GM21723 (cell line): ENCODE results near the gene SLC2A4RG.

Source experiments
- ATAC-seq: cut with Tn5 transposase; IDR thresholded peaks from one replicate; pipeline ENCODE4 v1.9.1; 2021; ENCODE audit warnings: mild to moderate bottlenecking, moderate library complexity; ENCODE audit not compliant: unreplicated experiment

Gene SLC2A4RG, protein sequence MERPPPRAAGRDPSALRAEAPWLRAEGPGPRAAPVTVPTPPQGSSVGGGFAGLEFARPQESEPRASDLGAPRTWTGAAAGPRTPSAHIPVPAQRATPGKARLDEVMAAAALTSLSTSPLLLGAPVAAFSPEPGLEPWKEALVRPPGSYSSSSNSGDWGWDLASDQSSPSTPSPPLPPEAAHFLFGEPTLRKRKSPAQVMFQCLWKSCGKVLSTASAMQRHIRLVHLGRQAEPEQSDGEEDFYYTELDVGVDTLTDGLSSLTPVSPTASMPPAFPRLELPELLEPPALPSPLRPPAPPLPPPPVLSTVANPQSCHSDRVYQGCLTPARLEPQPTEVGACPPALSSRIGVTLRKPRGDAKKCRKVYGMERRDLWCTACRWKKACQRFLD

DNA sequence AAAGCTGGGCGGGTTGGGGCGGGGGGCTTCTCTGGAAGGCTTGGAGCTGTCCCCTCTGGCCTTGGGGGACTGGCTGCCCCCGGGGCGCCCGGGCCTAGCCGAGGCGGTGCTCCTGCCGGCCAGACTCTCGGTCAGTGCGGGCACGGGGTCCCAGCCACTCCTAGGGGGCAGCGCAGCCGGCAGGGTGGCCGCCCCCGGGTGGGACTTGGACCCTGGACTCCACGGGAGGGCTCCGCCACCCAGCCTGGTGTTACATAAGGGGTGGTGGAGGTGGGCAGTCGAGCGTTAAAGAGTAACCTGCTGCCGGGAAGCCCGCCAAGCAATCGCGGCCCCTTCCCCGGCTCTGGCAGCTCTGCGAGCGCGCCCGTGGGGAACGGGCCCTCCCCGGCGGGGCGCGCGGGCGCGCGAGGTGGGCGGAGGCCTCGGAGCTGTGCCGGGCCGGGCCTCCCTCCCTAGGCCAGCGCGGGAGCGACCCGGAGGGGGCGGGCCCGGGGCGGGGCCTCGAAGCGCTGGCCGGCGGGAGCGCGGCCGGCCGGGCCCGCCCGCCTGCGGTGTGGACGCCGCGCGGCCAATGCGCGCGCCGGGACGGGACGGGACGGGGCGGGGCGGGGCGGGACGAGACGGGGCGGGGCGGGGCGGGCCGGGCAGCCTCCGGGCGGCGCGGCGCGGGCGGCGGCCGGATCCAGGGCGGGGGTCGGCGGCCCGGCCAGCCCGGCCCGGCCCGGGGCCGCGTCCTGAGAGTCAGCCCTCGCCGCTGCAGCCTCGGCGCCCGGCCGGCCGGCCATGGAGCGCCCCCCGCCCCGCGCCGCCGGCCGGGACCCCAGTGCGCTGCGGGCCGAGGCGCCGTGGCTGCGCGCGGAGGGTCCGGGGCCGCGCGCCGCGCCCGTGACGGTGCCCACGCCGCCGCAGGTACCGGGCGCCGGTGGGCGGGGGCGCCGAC, at the start of gene SLC2A4RG:
Gene SLC2A4RG (plus strand): TSS at position 647 of the 940 bp plus-strand sequence. CDS start 137 bp downstream, at position 784.
- ATAC-seq, result peak; percentile 46

DNA sequence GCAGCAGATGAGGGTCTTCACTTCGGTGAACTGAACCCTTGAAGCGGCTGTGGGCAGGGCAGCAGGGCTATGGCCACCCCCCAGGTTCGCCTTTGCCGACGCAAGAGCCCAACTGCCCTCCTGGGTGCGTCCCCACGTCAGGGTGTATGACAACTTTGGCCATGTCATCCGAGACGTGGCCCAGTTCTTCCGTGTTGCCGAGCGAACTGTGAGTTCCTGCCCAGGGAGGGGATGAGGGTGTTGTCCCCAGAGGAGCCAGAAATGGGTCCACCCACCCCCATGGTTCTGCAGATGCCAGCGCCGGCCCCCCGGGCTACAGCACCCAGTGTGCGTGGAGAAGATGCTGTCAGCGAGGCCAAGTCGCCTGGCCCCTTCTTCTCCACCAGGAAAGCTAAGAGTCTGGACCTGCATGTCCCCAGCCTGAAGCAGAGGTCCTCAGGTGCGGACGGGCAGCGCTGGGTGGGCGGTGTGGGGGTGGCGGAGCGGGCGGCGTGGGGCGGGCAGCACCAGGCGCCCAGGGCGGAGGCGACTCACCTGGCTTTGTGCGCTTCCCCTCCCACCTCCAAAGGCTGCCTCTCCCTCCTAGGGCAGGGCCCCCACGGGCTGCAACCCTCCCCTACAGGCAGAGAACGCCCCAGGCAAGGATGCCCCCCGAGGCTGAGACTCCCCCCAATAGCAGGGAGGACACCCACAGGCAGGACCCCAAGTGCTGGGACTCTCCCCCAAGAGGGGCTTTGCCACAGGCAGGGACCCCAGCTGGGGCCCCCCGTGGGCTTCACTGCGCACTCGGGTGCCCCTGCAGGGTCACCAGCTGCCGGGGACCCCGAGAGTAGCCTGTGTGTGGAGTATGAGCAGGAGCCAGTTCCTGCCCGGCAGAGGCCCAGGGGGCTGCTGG, 49.3 kb upstream of the SLC2A4RG start:
- no peak for ATAC-seq

DNA sequence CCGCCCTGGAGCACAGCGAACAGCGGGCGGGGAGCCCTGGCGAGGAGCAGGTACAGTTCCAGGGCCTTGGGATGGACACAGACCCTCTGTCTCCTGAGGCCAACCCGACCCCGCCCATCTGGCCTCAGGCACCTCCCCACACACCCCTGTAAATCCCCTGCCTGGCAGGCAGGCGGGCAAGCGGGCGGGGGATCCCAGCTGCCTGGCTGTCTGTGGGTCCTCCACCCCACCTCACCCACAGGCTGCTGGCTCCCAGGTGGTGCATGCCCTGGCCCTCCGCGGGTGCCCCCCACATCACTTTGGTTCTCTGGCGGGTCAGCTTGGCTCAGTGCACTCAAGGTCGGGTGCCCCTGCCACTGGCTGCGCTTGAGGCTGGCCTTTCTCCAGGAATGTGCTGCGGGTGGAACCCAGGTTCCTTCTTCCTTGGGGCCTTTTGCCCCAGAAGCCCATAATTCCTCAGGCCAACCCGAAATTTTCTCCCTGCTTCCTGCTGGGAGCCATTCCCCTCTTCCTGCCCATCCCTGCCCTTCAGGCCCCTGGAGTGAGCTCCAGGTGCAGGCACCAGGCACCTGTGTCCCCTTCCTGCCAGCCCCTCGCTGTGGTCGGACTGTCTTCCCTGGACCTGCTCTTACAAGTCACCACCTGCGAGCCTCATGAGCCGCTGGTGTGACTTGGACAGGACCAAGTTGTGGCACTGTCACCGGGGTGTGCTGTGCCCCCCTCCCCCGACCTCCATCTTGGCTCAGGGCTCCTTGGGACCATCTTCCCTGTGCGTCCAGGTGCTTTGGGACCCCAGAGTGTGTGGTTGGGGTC, 48.5 kb upstream of the SLC2A4RG start:
- ATAC-seq, result no peak

DNA sequence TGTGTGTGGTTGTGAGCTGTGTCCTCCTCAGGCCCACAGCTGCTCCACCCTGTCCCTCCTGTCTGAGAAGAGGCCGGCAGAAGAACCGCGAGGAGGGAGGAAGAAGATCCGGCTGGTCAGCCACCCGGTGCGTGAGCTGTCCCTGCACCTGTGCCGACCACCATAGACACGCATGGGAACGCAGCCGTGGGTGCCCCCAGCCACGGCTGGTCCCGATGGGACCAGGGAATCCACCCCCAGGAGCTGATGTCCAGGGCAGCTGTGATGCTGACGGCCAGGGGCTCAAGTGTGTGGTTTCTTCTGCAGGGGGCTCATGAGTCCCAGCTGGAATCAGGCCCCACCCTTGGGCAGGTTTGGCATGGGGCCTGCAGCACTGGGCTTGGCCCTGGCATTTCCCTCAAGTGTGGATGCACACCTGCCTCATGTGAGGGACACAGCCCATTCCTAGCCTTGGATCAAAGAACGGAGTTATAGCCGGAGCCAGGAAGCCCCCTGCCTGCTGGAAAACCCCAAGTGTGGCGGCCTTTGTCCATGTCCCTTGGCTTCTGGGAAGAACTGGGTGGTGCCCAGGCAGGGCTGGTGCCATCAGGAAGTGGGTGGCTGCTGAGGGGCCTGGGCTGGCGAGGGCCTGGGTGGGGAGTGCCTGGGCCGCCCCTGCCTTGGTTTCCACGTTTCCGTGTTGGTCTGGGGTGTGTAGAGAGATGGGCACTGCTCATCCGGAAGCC, 47.7 kb upstream of the SLC2A4RG start:
- no peak for ATAC-seq

DNA sequence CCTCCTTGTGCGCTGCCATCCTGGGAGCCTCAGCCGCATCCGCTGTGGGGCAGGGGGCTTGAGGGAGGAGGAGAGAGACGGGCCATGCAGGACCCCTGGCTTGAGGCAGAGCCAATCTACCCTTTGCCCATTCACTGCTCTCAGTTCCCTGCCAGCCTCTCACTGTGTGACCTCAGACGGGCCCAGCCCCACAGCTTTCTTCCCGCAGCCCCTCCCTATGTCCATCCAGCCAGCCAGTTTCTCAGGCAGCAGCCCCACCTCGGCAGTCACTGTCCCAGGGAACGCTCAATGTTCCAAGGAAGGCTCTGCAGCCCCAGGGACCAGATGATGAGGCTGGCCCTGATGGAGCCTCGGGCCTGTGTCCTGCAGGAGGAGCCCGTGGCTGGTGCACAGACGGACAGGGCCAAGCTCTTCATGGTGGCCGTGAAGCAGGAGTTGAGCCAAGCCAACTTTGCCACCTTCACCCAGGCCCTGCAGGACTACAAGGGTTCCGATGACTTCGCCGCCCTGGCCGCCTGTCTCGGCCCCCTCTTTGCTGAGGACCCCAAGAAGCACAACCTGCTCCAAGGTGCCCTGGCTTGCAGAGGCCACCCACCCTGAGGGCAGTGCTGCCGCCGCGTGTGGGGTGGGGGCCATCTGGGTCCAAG, 47.0 kb upstream of the SLC2A4RG start:
- ATAC-seq, result no peak

DNA sequence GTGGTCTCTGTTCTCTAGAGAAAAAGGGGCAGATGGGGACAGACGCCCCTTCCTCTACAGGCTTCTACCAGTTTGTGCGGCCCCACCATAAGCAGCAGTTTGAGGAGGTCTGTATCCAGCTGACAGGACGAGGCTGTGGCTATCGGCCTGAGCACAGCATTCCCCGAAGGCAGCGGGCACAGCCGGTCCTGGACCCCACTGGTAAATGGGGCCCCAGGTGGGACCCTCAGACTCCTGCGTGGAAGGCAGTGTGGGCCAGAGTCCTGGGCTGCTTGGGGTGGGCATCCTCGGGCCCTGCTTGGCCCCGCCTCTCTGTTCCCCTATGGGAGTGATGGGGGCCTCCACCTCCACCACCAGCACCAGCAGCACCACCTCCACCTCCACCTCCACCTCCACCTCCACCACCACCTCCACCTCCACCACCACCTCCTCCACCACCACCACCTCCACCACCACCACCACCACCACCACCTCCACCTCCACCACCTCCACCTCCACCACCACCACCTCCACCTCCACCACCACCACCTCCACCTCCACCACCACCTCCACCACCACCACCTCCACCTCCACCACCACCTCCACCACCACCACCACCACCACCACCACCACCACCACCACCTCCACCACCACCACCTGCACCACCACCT, 46.4 kb upstream of the SLC2A4RG start:
- no peak for ATAC-seq

DNA sequence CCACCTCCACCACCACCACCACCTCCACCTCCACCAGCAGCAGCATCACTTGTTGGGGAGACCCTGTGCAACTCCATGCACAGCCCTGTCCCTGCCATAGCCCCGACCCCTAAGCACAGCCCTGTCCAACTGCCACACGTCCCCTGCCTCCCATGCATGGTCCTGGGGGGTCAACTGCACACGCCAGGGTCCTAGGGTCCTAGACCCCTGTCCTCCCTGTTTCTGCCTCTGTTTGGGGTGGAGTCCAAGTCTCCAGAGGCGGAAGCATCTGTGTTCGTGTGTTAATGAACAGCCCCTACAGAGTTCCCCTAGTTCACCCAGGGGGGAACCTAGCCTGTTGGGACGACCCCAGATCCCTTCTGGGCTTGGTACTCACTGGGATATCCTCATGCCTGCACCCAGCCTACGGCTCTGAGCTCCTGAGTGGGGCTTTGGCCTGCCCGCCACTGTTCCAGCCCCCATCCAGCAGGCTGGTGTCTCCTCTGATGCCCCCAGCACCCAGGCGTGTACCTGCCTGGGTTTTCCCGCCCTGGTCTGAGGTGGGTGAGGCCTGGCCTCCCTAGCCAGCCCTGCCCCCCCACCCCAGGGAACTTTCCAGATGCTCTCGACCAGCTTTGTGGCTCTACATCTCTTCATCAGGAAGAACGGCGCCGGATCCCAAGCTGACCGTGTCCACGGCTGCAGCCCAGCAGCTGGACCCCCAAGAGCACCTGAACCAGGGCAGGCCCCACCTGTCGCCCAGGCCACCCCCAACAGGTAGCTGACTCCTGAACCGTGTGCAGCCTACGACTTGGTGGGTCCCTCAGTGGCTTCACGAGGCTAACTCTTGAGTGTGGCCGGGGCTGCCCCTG, 45.6 kb upstream of the SLC2A4RG start:
- no peak for ATAC-seq

DNA sequence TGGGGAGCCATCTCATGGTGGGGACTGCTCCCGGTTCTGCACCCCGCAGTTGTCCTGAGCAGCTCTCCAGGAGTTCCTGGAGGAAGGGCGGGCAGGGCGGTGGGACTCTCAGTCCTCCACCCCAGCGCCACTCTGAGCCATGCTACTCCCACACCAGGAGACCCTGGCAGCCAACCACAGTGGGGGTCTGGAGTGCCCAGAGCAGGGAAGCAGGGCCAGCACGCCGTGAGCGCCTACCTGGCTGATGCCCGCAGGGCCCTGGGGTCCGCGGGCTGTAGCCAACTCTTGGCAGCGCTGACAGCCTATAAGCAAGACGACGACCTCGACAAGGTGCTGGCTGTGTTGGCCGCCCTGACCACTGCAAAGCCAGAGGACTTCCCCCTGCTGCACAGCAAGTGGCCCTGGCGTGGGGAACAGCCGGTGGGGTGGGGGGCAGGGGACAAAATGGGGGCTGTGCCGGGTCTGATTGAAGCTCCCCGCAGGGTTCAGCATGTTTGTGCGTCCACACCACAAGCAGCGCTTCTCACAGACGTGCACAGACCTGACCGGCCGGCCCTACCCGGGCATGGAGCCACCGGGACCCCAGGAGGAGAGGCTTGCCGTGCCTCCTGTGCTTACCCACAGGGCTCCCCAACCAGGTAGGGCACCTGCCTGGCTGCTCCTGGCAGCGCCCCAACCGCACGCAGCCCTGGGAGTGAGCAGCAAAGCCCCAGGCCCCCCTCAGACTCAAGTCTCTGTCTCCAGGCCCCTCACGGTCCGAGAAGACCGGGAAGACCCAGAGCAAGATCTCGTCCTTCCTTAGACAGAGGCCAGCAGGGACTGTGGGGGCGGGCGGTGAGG, 44.8 kb upstream of the SLC2A4RG start:
- ATAC-seq, result no peak

DNA sequence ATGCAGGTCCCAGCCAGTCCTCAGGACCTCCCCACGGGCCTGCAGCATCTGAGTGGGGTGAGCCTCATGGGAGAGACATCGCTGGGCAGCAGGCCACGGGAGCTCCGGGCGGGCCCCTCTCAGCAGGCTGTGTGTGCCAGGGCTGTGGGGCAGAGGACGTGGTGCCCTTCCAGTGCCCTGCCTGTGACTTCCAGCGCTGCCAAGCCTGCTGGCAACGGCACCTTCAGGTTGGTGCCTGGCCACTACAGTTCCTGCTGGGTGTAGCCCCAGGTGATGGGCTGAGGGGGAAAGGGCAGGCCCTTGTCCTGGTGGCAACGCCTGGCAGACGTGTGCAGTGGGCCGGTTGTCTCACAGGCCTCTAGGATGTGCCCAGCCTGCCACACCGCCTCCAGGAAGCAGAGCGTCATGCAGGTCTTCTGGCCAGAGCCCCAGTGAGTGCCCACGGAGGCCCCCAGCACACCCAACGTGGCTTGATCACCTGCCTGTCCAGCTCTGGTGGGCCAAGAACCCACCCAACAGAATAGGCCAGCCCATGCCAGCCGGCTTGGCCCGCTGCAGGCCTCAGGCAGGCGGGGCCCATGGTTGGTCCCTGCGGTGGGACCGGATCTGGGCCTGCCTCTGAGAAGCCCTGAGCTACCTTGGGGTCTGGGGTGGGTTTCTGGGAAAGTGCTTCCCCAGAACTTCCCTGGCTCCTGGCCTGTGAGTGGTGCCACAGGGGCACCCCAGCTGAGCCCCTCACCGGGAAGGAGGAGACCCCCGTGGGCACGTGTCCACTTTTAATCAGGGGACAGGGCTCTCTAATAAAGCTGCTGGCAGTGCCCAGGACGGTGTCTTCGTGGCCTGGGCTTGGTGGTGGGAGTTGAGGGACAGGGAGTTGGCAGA, 43.9 kb upstream of the SLC2A4RG start:
- ATAC-seq, result no peak

DNA sequence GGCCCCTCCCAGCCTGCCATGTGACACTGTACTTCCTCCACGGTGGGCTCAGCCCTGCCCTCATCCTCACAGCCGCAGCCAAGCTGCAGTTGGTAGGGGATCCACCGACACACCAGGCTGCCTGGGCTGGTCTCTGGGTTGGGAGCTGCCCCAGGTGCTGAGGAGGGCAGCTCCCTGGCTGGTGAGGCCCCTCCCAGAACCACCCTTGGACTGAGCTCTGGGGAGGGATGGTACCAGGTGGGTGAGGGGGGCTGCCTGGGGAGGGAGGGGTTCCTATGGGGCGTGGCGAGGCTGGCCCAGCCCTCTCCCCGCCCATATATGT, 43.3 kb upstream of the SLC2A4RG start:
- no peak for ATAC-seq

DNA sequence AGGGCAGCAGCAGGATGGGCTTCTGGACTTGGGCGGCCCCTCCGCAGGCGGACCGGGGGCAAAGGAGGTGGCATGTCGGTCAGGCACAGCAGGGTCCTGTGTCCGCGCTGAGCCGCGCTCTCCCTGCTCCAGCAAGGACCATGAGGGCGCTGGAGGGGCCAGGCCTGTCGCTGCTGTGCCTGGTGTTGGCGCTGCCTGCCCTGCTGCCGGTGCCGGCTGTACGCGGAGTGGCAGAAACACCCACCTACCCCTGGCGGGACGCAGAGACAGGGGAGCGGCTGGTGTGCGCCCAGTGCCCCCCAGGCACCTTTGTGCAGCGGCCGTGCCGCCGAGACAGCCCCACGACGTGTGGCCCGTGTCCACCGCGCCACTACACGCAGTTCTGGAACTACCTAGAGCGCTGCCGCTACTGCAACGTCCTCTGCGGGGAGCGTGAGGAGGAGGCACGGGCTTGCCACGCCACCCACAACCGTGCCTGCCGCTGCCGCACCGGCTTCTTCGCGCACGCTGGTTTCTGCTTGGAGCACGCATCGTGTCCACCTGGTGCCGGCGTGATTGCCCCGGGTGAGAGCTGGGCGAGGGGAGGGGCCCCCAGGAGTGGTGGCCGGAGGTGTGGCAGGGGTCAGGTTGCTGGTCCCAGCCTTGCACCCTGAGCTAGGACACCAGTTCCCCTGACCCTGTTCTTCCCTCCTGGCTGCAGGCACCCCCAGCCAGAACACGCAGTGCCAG, 42.8 kb upstream of the SLC2A4RG start, which contains the start of gene TNFRSF6B:
Gene TNFRSF6B (plus strand): TSS at position 25 of the 729 bp plus-strand sequence. CDS start 116 bp downstream, at position 141.
- ATAC-seq, result no peak

DNA sequence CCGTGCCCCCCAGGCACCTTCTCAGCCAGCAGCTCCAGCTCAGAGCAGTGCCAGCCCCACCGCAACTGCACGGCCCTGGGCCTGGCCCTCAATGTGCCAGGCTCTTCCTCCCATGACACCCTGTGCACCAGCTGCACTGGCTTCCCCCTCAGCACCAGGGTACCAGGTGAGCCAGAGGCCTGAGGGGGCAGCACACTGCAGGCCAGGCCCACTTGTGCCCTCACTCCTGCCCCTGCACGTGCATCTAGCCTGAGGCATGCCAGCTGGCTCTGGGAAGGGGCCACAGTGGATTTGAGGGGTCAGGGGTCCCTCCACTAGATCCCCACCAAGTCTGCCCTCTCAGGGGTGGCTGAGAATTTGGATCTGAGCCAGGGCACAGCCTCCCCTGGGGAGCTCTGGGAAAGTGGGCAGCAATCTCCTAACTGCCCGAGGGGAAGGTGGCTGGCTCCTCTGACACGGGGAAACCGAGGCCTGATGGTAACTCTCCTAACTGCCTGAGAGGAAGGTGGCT, 42.2 kb upstream of the SLC2A4RG start:
- no peak for ATAC-seq

DNA sequence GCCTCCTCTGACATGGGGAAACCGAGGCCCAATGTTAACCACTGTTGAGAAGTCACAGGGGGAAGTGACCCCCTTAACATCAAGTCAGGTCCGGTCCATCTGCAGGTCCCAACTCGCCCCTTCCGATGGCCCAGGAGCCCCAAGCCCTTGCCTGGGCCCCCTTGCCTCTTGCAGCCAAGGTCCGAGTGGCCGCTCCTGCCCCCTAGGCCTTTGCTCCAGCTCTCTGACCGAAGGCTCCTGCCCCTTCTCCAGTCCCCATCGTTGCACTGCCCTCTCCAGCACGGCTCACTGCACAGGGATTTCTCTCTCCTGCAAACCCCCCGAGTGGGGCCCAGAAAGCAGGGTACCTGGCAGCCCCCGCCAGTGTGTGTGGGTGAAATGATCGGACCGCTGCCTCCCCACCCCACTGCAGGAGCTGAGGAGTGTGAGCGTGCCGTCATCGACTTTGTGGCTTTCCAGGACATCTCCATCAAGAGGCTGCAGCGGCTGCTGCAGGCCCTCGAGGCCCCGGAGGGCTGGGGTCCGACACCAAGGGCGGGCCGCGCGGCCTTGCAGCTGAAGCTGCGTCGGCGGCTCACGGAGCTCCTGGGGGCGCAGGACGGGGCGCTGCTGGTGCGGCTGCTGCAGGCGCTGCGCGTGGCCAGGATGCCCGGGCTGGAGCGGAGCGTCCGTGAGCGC, 41.6 kb upstream of the SLC2A4RG start:
- ATAC-seq, result no peak
